SHP77 (cell line): ENCODE measurements around the gene KIDINS220.
"Not testable (repeated sequence)": the region's sequence is repeated elsewhere in the genome, so short reads cannot be mapped to it uniquely, and the experiment has no call there.

Experiments
- DNase-seq, 2 experiments: peaks; one replicate each; lab custom pipeline; 2025; lab: John Stamatoyannopoulos, UW

Gene KIDINS220

DNA sequence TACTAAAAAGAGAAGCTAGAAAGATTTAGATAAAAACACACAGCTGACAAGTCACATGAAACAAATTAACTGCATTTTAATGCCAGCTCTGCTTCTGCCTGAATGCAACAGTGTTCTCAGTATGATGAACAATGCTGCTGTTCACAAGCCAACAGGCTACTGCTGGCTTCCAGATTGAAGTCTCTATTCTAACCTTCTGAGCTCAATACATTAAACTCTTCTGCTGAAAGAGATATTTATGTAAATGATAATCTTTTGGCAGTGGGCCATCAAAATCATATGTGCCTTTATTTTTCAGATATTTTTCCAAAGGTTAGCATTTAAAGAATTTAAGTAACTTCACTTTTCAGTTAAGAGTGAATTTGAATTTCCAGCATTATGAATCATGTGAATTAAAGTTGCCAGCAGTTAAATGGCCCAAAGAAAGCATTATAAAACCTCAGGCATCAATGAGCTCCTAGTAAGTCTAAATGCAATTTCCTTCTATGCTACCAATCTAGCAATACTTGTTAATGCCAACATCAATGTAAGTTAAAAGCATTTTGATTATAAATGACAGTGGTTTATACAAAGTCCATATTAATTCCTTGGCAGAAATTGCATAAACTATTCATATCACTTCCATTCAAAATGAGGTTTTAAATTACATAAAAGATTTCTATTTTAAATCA is 83.2 kb downstream of the KIDINS220 start:
- DNase-seq, result no peak

DNA sequence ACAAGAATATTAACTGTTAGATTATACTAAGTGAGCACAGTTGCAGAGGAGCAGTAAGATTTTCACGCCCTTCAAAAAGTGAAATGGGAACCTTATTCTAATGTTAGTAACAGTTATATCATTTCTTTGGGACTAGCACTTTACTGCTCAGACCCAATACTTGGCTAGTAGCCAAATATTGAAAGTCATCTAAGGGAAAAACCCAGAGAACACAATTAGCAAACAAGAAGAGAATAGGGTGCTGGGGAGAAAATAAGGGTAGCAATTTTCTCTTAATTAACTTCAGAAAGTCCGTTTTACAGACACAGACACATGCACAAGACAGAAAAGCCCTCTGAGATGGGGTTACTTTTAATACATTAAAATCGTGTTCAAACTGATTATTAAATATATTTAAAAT is 83.8 kb downstream of the KIDINS220 start:
- no peak for DNase-seq

DNA sequence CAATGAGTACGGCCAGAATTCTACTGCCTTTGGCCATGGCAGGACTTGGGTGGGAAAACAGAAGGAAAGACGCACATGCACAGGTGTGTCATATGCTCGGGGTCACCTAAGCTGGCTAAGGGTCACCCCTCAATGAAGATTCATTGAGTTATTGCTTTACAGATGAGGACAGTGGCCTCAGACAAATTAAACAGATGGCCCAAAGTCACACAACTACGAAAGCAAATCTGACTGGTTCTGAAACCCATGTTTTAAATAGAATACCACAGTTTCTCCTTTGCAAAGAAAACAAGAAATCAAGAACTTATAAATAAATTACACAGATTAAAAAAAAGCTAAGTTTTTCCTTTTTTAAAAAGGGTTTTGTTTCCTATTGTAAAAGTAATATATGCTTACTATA is 85.0 kb downstream of the KIDINS220 start:
- DNase-seq, result no peak

DNA sequence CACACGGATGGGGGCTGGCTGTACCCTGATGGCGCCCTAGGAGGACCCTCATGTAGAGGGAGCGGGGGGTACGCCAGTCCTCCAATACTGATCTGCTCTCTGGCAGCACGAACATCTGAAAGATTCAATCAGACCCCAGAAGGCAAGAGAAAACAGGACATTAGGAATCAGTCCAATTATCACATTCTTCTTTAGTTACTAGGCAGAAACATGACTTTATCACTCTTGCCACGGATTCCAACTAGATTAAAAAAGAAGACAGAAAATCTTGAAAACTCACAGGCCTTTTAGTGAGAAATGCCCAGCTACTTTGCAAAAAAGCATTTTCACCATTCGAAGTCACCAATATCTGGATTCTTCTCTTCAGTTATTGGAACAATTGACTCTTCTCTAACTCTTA is 87.2 kb downstream of the KIDINS220 start:
- no peak for DNase-seq

DNA sequence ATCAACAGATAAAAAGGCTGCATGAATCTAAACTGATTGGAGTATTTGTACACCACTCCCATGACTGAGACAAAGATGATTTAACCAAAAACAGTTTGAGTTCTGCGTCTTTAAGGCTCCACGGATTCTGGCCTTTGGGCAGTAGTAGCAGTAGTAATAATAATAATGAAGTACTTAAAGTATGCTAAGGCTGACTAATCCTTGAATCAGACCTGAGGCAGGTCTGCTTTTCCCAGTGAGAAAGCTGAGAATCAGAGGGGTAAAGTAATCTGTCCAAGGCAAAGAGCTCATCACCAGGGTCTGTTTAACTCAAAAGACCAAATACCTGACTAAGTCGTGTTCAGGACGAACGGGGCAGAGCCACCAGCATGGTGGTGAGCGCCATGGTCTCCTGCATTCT is 94.2 kb downstream of the KIDINS220 start:
- no peak for DNase-seq

DNA sequence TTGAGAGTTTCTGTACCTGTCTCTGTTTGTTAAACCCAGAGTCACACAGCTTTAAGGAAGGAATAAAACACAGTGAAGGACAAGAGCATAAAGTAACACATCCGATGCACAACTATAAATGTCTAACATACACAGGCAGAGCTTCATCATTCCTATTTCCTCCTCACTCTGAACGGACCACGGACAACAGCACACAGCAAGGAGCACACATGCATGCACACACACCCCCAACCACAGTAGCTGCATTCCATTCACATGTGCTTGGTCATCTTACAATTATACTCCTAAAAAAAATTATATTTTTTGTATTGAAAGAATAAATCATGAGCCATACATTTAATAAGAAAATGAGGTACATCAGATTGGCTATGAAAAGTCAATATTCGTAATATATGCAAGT is 97.3 kb downstream of the KIDINS220 start:
- no peak for DNase-seq

DNA sequence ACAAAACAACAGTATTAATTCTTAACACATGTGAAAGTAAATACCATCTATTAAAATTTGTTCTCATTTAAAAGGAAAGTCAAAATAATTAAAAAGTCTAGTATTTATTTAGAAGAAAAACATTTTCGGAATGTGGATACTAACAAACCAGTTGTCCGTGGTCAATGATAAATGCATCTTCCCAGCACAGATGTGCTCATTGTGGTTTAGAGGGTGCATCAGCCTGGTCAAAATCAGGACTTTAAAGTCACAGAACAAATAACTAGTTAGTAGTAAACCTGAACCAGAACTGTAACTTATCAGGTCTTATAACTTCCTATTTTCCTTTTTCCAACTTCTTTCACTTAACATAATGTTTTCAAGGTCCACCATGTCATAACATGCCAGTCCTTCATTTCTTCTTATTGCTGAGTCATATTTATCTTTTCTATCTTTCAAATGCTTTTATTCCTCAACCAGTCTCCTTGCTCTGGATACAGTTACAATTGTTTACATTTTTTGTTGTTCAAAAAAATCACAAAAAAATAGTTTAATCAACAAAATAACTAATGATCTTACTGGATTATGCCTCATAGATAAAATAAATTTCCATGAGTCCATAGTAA is 99.7 kb downstream of the KIDINS220 start:
- DNase-seq, result no peak

DNA sequence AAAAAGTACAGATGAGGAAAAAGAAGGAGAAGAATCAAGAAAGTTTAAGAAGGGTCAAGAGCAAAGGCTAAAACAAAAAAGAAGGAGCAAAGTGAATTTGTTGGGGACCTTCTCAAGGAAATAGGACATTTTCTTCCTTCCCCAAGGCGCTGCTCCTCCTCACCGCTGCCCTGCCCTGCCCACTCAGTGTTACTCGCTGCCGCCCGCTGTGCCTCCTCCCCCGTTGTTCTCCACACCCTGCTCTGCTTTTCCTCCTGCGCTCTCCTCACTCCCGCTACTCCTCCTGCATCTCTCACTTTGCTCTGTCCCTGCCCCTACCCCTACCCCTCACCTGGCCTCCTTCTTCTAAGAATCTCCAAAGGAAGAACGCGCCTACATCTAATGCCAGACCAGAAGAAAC is 104.8 kb downstream of the KIDINS220 start:
- no peak for DNase-seq

DNA sequence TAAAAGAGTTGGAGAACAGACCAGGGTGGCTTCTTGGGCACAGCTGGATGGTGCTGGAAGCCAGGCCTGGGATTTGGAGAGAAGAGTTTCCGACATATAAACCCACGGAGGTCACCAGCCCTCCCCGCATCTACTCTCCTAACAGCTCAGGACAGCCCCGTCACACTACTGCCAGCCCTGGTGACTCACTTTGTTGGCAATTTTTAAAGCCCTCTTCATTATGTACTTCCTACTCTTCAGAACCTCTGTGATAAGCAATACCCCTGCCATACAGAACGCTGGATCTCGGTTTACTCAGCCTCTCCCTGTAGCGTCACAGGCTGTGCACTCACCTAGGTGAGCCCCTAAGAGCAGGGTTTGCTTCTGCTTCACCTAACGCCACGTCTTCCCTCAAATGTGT is 107.5 kb downstream of the KIDINS220 start:
- DNase-seq, result no peak

DNA sequence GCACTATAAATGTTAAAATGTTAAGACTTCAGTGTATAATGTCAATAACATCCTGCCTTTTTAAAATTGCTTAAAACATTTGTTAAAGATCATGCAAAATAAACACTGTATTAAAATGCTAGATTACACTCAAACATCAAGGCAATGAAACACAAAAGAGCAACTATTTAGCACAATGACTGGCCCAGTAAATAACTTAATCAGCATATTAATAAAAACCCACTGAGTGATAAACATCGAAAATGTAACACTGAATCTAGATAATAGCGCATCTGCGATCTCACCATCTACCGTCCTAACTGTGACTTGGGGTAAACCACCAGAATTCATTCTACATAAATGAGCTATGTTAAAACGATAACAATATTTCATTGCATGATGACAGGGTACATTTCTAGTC is 108.3 kb downstream of the KIDINS220 start:
- not testable (repeated sequence) for DNase-seq

DNA sequence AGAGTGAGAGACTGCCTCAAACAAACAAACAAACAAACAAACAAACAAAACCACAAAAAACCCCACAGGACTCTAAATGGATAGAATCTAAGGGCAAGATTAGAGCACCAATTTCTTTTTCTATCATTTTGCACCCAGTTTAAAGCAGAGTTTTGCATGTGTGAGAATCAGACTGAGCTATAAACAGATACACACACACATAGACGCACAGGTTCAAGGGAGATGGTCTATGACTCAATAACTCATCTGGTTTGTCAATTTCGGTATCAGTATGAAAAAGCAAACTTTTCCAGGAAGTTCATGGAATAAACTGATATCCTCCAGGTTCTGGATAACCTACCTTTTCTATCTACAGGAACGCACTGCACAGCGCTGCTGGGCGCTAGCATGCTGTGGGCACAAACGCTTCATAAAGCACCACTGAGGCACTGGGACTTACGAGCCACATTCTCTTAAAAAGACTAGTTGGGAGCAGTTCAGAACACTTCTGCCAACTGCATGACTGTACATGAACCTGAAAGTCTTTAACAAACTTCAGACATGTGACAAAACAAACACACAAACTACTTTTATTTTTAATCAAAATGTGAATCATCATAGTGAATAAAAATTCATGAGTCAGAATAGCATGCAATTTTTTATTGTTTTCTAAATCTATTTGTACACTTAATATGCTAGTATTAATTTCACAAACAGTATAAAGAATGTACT is 109.0 kb downstream of the KIDINS220 start:
- DNase-seq, result no peak

DNA sequence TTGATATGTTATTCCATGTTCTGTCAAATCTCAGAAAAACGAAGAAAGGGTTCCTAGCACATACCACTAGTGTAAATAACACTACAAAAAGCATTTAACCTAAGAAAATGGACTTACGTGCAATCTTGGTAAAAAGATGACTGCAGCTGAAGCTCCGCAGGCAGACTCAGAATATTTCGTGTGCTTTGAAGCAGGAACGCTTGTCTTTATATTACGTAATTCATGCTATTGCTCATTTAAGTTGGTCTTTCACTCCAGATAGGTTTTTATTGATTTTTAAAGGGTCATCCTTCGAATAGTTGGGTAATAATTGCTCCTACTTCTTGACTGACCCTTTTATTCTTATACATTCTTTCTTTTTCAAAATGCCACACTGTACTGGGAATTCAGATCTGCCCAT is 111.6 kb downstream of the KIDINS220 start:
- no peak for DNase-seq

DNA sequence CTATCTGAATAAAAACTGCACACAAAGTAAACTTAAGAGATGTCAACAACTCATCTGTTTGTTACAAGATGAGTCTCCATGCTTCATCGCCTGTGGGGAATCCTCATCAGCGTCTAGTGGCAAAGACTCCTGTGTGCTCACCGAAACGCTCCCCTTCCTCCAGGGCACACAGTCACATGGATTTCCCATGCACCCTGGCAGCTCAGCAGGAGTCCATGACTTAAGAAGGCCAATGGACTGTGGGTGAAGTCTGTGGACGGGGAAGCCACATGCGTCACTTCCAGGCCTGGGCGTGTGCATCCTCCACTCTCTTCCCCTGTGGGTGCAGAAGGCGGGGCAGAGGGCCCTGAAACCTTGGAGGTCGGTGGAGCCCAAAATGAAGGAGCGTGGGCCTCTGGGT is 114.4 kb downstream of the KIDINS220 start:
- no peak for DNase-seq

DNA sequence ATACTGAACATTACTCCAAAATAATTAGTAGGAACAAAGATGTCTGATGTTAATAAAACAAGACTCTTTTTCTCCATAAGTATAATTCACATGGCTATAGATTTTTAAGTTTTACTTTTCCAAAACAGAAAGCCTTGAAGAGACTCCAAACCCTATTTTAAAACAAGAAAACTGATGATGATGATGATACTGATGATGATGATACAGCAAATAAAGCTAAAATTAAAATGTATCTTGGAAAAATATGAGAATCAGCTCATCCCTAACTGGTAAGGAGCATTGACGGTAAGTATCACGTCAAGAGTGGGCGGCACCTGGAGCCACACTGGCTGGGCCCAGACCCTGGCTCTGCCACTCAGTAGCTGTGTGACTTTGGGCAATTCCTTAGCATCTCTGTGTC is 116.0 kb downstream of the KIDINS220 start:
- no peak for DNase-seq

DNA sequence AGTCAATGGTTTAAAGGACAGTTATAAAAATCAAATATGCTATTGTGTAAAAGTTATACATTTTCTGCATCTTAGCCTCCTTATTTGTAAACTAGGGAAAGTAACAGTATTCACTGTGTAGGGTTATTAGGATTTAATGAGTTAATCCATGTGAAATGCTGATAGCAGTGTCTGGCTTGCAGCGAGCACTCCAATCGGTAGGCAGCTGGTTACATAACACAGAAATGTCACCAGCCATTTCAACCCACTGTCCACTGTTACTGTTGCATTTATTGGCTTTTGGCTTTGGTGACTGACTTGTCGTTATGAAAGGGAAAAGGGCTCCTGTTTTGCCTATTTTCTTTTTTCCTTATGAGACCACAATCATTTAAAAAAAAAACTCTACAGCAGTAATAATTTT is 116.7 kb downstream of the KIDINS220 start:
- DNase-seq, result no peak

DNA sequence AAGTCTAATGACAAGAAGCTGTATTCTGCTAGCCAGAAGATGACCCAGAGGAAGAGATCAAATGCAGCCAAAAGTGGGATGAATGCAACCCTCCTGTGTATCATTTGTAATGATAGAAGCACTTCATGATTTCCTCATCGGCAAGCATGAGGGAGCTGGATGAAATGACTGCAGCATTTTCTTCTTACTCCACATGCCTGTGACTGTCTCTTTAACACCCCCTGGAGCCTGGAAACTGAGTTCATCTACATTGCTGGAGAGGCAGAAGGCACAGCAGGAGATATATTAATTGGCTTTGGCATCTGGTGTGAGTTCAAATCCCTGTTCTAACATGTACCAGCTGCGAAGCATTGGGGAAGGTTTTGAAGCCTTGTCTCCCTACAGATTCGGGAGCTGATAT is 117.9 kb downstream of the KIDINS220 start:
- no peak for DNase-seq

DNA sequence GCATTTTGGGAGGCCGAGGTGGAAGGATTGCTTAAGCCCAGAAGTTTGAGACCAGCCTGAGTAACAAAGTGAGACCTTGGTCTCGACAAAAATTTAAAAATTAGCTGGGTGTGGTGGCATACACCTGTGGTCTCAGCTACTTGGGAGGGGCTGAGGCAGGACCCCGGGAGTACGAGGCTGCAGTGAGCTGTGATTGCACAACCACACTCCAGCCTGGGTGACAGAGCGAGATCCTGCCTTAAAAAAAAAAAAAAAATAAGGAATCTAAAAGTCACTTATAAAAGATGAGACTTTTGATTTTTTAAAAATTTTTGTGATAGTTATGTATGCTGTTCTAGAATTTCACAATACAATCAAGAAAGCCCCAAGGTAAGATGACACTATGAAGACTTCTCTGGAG is 122.4 kb downstream of the KIDINS220 start:
- no peak for DNase-seq

DNA sequence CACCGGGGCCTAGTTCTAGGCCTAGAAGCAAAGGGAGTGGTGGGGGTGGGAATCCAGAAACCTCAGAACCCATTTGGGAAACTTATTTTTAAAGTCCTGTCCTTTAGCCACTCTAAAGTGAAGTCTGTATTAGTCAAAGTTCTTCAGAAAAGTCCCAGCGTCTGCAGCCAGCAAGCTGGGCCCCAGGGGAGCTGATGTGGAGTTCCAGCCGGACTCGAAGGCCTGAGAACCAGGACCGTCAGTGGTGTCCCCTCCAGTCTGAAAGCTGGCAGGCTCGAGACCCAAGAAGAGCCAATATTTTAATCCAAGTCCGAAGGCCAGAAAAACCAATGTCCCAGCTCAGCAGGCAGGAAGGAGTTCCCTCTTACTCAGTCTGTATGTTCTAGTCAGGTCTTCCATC is 123.1 kb downstream of the KIDINS220 start:
- DNase-seq, result no peak

DNA sequence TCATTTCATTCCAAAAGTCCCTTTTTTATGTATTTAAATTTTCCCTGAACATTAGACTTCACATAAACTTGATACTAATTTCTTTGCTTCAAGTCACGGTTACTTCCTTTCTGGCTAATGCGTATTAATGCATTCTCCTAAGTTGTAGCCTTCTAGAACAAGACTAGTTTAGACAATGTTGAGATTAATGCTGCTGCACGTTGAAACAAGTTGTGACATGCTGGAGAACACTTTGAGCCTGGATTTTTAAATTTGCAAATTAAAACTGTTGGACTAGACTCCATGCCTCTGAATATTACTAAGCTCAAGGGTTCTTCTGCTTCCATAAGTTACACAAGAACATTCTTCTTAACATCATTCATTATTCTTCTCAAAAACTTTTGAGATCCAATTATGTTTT is 126.5 kb downstream of the KIDINS220 start:
- no peak for DNase-seq

DNA sequence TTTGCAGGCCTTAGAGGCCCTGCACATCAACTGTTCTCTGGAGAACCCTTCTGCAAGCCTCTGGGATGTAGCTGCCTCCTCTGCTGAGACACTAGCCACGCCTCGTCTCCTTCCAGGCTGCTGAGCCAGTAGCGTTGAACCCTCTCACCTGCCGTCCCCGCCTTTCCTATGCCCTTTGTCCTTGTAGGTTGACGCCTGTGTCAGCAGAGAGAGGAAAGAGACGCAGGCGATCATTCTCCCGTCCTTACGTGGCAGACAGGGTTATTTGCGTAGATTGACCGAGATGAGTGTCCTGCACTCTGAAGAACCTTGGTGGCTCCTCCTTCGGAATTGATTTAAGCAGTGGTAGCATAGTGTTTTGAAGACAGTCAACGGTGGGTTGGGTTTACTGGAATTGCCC is 127.8 kb downstream of the KIDINS220 start:
- no peak for DNase-seq

DNA sequence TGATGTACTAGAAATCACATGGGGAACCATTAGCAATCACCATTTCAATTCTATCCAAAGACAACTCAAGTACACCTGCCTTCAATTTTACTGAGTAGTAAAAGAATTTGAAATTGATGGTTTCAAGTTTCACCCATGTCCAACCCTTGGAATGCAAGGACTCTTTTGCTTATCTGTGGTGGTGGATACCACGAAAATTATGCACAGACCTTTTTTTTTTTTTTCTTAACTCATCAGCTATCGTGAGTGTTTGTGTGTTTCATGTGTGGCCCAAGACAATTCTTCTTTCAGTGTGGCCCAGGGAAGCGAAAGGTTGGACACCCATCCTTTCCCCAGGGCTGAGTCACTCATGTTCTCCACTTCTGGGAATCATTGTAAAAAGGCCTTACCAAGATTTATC is 132.5 kb downstream of the KIDINS220 start:
- DNase-seq, result no peak

DNA sequence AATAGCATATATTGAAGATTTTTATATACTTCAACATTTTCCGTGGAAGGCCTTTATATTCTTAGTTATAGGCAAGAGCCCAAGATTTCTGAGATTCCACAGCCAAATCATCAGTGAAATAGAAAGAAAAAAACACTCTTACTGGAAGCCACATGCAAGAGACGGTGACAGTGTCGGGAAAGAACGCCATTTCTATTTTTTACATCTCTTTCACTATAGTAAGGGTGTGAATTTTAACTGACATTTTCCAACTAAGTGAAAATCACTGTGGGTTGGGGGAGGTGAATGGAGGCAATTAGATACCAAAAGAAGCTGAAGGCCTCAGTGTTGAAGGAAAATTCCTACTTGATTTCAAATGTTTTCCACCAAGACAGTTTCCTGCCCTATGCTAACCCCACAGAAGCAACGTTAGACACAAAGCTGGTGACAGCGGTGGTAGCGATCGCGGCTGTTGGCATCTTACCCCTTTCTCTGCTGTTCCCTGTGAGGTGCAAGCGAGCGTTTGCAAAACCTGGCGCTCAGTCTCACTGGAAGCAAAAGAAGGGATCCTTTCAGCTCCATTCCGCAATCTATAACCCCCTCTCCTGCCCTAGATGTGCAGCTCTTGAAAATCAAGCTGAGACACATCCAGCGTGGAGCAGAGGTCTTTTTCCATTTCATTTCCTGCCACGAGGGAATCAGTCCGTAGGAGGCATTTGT is 135.6 kb downstream of the KIDINS220 start:
- no peak for DNase-seq

DNA sequence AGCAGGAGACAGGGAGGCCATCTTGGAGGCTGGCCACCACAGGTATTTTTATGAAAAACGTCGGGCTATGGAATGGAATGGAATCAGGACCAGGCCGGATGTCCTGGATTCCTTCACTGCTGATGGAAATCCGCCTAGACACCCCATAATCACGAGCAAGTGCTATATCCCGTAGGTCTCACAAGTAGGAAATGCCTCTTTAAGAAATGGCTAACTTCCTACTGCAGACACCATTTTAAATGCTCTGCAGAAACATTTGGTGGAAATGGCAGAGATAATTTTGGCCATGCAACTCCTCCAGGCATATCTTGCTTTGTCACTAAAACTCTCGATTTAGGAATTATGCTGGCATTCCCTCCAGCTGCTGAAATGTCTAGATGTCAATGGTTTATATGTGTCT is 137.6 kb downstream of the KIDINS220 start:
- DNase-seq, result no peak
